ENCODE measurements around the gene FAM133A.

FAM133A gene

DNA sequence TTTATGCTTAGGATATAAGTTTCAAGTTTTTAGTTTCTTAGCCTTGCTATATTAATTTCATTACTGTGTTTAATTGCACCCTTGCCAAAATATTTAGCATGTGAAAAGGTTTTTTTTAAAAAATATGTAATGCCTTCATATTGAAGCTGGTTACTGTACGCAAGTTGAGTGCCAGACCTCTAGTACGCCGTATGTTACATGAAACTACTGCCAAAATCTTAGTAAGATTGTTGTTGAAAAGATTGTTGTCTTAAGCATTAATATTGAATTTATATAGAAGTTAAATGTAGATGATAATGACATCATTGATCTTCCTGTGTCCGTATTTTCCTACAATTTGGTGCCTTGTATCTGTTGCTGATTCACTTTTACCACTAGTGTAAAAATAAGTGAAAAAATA lies 37.1 kb downstream of the FAM133A start:
- TF ChIP-seq CTCF (IDR thresholded peaks at IDR 0.05; ENCODE audit: low read depth, low read length): no peak
- H3K4me3 ChIP-seq (ENCODE audit: low read depth, low read length): no peak overlapping the region

GRCh38 chrX:93741811-93742210 lies 67.8 kb downstream of the FAM133A start:
- no peak for TF ChIP-seq CTCF (IDR thresholded peaks at IDR 0.05; ENCODE audit: low read depth, low read length)

DNA sequence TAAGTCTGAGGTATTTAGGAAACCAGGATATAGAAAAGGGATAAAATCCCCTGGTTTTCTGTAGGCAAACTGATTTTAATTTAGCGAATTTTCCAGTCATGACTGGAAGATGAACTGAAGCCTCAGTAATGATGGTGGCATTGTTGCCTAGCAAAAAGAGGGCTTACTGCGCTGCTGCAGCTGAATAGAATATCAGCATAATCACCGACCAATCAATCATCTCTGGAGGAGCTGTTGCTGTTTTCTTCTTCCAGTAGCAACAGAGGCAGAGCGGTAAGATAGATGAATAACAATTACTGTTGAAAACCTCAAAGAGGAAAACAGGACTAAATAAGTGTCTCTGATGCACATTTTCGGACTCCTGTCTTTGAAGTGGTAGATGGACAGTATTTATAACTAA lies 86.2 kb downstream of the FAM133A start:
- TF ChIP-seq CTCF (IDR thresholded peaks at IDR 0.05; ENCODE audit: low read depth, low read length): no peak
- no peak overlapping the region for H3K4me3 ChIP-seq (ENCODE audit: low read depth, low read length)

More at GRCh38 chrX:93741811-93742210, 67.8 kb downstream of the FAM133A start:
- no peak overlapping the region for H3K4me3 ChIP-seq (ENCODE audit: low read depth, low read length)

Data from WI38 (cell line).